ENCODE results near the gene CFAP77. TPM values are rescaled to one million over a fixed set of nuclear protein-coding genes. Genes with fewer than 3 reads are reported as not detected.
"Not testable (repeated sequence)": the region's sequence is repeated elsewhere in the genome, so short reads cannot be mapped to it uniquely, and the experiment has no call there.

Gene CFAP77
- not detected for total RNA-seq

GRCh38 chr9:132409828-132410528, at the start of gene CFAP77:
CFAP77 (plus strand) TSS chr9:132410211; CDS start chr9:132410272, 61 bp downstream.
- ATAC-seq, result peak; percentile 27

GRCh38 chr9:132364068-132364467, 45.9 kb upstream of the CFAP77 start:
- ATAC-seq (no peak), DNase-seq (ENCODE audit: low spot score) (no peak)

More at GRCh38 chr9:132409828-132410528, at the start of gene CFAP77:
- no peak for DNase-seq (ENCODE audit: low spot score)

- no peak for DNase-seq (ENCODE audit: low spot score)
- ATAC-seq, result no peak
These were observed 44.0 kb upstream of the CFAP77 start for GRCh38 chr9:132365986-132366385.

GRCh38 chr9:132366481-132366880, 43.5 kb upstream of the CFAP77 start:
- DNase-seq (ENCODE audit: low spot score) (no peak), ATAC-seq (no peak)

GRCh38 chr9:132367613-132368313, 42.2 kb upstream of the CFAP77 start:
- DNase-seq (ENCODE audit: low spot score) (peak; percentile 40), ATAC-seq (peak; percentile 32)

- ATAC-seq (no peak), DNase-seq (ENCODE audit: low spot score) (no peak)
These were observed 40.6 kb upstream of the CFAP77 start for GRCh38 chr9:132369421-132369820.

GRCh38 chr9:132370592-132370991, 39.4 kb upstream of the CFAP77 start:
- ATAC-seq, result no peak
- peak; percentile 10 for DNase-seq (ENCODE audit: low spot score)

- DNase-seq (ENCODE audit: low spot score), result peak; percentile 53
These were observed 37.6 kb upstream of the CFAP77 start for GRCh38 chr9:132372177-132373095.

GRCh38 chr9:132377769-132378168, 32.2 kb upstream of the CFAP77 start:
- DNase-seq (ENCODE audit: low spot score); ATAC-seq: not testable (repeated sequence)

More at GRCh38 chr9:132372177-132373095, 37.6 kb upstream of the CFAP77 start:
- ATAC-seq, result peak; percentile 83

GRCh38 chr9:132378416-132378815, 31.6 kb upstream of the CFAP77 start:
- DNase-seq (ENCODE audit: low spot score); ATAC-seq: not testable (repeated sequence)

GRCh38 chr9:132381966-132382541, 28.0 kb upstream of the CFAP77 start:
- ATAC-seq (no peak), DNase-seq (ENCODE audit: low spot score) (no peak)

- ATAC-seq (no peak), DNase-seq (ENCODE audit: low spot score) (no peak)
These were observed 26.5 kb upstream of the CFAP77 start for GRCh38 chr9:132383462-132383883.

GRCh38 chr9:132384376-132384775, 25.6 kb upstream of the CFAP77 start:
- ATAC-seq (no peak), DNase-seq (ENCODE audit: low spot score) (no peak)

GRCh38 chr9:132387133-132387532, 22.9 kb upstream of the CFAP77 start:
- ATAC-seq (no peak), DNase-seq (ENCODE audit: low spot score) (no peak)

GRCh38 chr9:132390966-132391365, 19.0 kb upstream of the CFAP77 start:
- DNase-seq (ENCODE audit: low spot score) (no peak), ATAC-seq (no peak)

- no peak for DNase-seq (ENCODE audit: low spot score)
- no peak for ATAC-seq
These were observed 18.6 kb upstream of the CFAP77 start for GRCh38 chr9:132391449-132391848.

- no peak for ATAC-seq
- no peak for DNase-seq (ENCODE audit: low spot score)
These were observed 14.5 kb upstream of the CFAP77 start for GRCh38 chr9:132395560-132395959.

GRCh38 chr9:132401824-132402223, 8.2 kb upstream of the CFAP77 start:
- ATAC-seq (no peak), DNase-seq (ENCODE audit: low spot score) (no peak)

GRCh38 chr9:132404228-132404881, 5.7 kb upstream of the CFAP77 start:
- DNase-seq (ENCODE audit: low spot score), result no peak
- no peak for ATAC-seq

GRCh38 chr9:132406554-132407122, 3.4 kb upstream of the CFAP77 start, which contains the start of gene TTF1:
TTF1 (minus strand) TSS chr9:132406840; CDS start chr9:132402821, 4,019 bp downstream.
- DNase-seq (ENCODE audit: low spot score) (peak; percentile 88), ATAC-seq (peak; percentile 96)

Measured in left lobe of liver (tissue), 2 donors.